Left ventricle myocardium inferior (tissue), 1 donor: Measurements from ENCODE around the gene IGFBPL1. TPM values are rescaled to one million over a fixed set of nuclear protein-coding genes. Genes with fewer than 3 reads are reported as not detected.

Source experiments
- DNase-seq: peaks from one replicate; pipeline ENCODE4 v3.0.0-alpha.2; 2020
- H3K27ac ChIP-seq: fragments of 200-600 bp; replicated peaks from 2 replicates; pipeline ENCODE4 v1.8.0; 2021
- H3K27me3 ChIP-seq: fragments of 200-600 bp; 2 replicates; pipeline ENCODE4 v1.8.0; 2021; ENCODE audit warnings: low read depth
- H3K36me3 ChIP-seq: fragments of 200-600 bp; 2 replicates; pipeline ENCODE4 v1.8.0; 2021
- H3K4me1 ChIP-seq: fragments of 200-600 bp; 2 replicates; pipeline ENCODE4 v1.8.0; 2021
- H3K4me3 ChIP-seq: fragments of 200-600 bp; 2 replicates; pipeline ENCODE4 v1.8.0; 2021; ENCODE audit warnings: mild to moderate bottlenecking, moderate library complexity
- H3K9me3 ChIP-seq: fragments of 200-600 bp; replicated peaks from 2 replicates; pipeline ENCODE4 v1.8.0; 2021
- CTCF ChIP-seq: fragments of 200-600 bp; IDR thresholded peaks from 2 replicates; pipeline ENCODE4 v1.8.0; 2021; ENCODE audit warnings: antibody characterized with exemption, mild to moderate bottlenecking, borderline replicate concordance
- intact Hi-C: fragments of 100-400 bp; cut with micrococcal nuclease; formaldehyde crosslinking; loops from one replicate; pipeline ENCODE4 v1.11.0; 2022
- total RNA-seq: library from RNA; stranded (reverse); fragmentation: NEBNext Ultra II Directional; extraction: Animal tissue kit (Norgen Biotek cat#: 25700); gene quantifications from one replicate; pipeline ENCODE4 v1.2.1, GENCODE V29; 2021
- donor health status: DM: no; HTN: yes; CAD: no; lungs with severe emphysema.

IGFBPL1 gene
- total RNA-seq, 1 donor from 2014 or later: not detected

- no peak for TF ChIP-seq CTCF
- intact Hi-C loops: no loop called here
- no peak for DNase-seq
- H3K9me3 ChIP-seq: no peaks in the 10 kb centered on the region
- peaks cover 20% of the 10 kb centered on the region for H3K36me3 ChIP-seq
- H3K27me3 ChIP-seq: no peaks in the 10 kb centered on the region
- no peak overlapping the region for H3K4me3 ChIP-seq
- no peak overlapping the region for H3K27ac ChIP-seq
- H3K4me1 ChIP-seq: peaks cover 21% of the 10 kb centered on the region
These were observed 28.4 kb downstream of the IGFBPL1 start for GRCh38 chr9:38395653-38396370.

DNA sequence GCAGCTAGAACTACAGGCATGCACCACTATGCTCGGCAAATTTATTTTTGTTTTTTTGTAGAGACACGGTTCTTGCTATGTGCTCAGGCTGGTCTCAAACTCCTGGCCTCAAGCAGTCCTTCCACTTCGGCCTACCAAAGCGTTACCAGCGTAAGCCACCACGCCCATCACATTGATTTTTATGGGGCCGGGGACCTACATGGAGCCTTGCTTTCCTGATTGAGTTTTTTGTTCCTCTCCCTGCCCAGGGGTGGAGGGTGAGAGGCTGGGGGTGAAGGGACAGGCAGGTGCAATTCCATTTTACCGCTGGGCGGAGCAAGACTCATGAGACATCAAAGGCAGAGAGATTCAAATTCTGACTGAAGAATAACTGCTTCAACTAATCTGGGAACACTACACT, 29.8 kb downstream of the IGFBPL1 start:
- Histone ChIP-seq H3K27ac (no peak overlapping the region), H3K4me3 (no peak overlapping the region), H3K36me3 (peaks cover 20% of the 10 kb centered on the region), H3K27me3 (no peaks in the 10 kb centered on the region), H3K4me1 (peaks cover 17% of the 10 kb centered on the region), H3K9me3 (no peaks in the 10 kb centered on the region)
- no peak for DNase-seq
- intact Hi-C loops: no loop called here
- no peak for TF ChIP-seq CTCF

GRCh38 chr9:38393128-38393796, 31.0 kb downstream of the IGFBPL1 start:
- no peak for DNase-seq
- intact Hi-C loops: no loop called here
- H3K9me3 ChIP-seq: no peaks in the 10 kb centered on the region
- no peak for TF ChIP-seq CTCF
- H3K27me3 ChIP-seq: no peaks in the 10 kb centered on the region
- H3K27ac ChIP-seq: peak overlapping the region; percentile 51
- H3K4me1 ChIP-seq: peaks cover 21% of the 10 kb centered on the region
- H3K36me3 ChIP-seq: peaks cover 20% of the 10 kb centered on the region
- peak overlapping the region; percentile 90 for H3K4me3 ChIP-seq

DNA sequence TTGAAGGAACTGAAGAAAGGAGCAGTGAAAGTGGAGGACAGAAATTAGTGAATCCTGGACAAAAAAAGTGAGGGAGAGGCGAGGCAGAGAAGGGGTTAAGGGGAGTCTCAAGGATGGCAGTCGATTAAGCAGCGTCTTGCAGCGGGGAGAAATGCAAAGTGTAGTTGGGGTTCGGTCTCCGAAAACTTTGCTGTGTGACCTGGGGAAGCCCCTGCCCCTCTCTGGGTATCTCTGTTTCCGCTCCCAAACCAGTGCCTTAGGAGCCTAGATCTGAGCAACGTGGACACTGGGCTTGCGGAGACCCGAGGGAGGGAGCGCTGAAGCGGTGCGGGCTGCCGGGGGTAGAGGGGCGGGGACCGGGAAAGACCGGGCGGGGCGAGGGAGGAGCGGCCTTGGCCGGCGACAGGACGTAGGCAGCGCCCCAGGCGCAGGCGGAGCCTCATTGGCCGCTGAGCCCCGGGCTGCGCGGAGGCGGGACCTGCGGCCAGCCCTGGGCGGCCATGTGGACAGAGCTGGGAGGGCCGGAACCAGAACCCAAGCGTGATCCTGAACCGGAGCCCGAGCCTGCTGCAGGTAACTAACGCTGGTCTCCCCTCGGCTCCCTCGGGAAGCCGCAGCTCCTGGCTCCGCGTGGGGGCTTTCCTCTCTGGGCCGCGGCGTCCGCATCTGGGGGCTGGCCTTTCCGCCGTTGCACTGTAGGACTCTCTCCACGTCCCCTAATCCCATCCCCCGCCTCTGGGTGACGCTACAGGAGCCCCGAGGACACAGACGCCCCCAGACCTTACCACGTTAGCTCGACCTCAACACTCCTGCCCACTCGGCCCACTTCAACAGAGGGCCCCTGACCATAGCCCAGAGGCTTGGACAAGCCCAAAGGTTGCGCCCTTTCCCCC, 31.8 kb downstream of the IGFBPL1 start, which contains the start of gene ALDH1B1:
Gene ALDH1B1 (plus strand): TSS at position 468 of the 893 bp plus-strand sequence. CDS start 3,047 bp downstream, outside the sequence.
- H3K36me3 ChIP-seq: peaks cover 20% of the 10 kb centered on the region
- no peaks in the 10 kb centered on the region for H3K27me3 ChIP-seq
- intact Hi-C loops: no loop called here
- TF ChIP-seq CTCF: peak; percentile 12
- no peaks in the 10 kb centered on the region for H3K9me3 ChIP-seq
- peak within 1 kb of the TSS; percentile 90 for H3K4me3 ChIP-seq
- peak within 1 kb of the TSS; percentile 51 for H3K27ac ChIP-seq
- DNase-seq: peak; percentile 86
- H3K4me1 ChIP-seq: peaks cover 21% of the 10 kb centered on the region
